Upper lobe of left lung (tissue), 6 donors: ENCODE data around the gene GALNT3. TPM values are rescaled to one million over a fixed set of nuclear protein-coding genes. Genes with fewer than 3 reads are reported as not detected.

ENCODE experiments used
- ATAC-seq, 2 donors: fragments of 200-7000 bp; cut with Tn5 transposase; one replicate each; pipeline ENCODE4 v1.9.1; 2022; ENCODE audit warnings: mild to moderate bottlenecking in 2 of 2, moderate library complexity in 2 of 2; ENCODE audit not compliant: low FRiP score in 2 of 2
- DNase-seq, 2 donors: peaks; one replicate each; pipeline ENCODE4 v3.0.0-alpha.2; 2019 to 2020
- H3K27ac ChIP-seq, 4 donors: fragments of 200-600 bp; sonication (generic); one replicate each; pipeline ENCODE4 v1.5.1; 2016 to 2019
- H3K27me3 ChIP-seq, 4 donors: fragments of 200-600 bp; sonication (generic); one replicate each; pipeline ENCODE4 v1.5.1; 2017 to 2019
- H3K36me3 ChIP-seq, 4 donors: fragments of 200-600 bp; sonication (generic); one replicate each; pipeline ENCODE4 v1.5.1; 2016 to 2019
- H3K4me1 ChIP-seq, 4 donors: fragments of 200-600 bp; sonication (generic); one replicate each; pipeline ENCODE4 v1.5.1; 2018 to 2019
- H3K4me3 ChIP-seq, 4 donors: fragments of 200-600 bp; sonication (generic); one replicate each; pipeline ENCODE4 v1.5.1; 2017 to 2019; ENCODE audit warnings: mild to moderate bottlenecking in 2 of 4, moderate library complexity in 1 of 4
- H3K9me3 ChIP-seq, 4 donors: fragments of 200-600 bp; sonication (generic); one replicate each; pipeline ENCODE4 v1.5.1; 2018 to 2019
- EP300 ChIP-seq, 4 donors: sonication (generic); formaldehyde crosslinking; IDR thresholded peaks; one replicate each; pipeline ENCODE4 v1.5.1; 2017; ENCODE audit warnings: antibody characterized with exemption in 4 of 4, control low read depth in 2 of 4
- POLR2A ChIP-seq, 4 donors: fragments of 450-650 bp; IDR thresholded peaks; one replicate each; pipeline ENCODE4 v1.5.1; 2016 to 2017; ENCODE audit warnings: antibody characterized with exemption in 4 of 4, mild to moderate bottlenecking in 2 of 4
- POLR2AphosphoS5 ChIP-seq, 2 donors: sonication (generic); formaldehyde crosslinking; IDR thresholded peaks; one replicate each; pipeline ENCODE4 v1.5.1; 2017; ENCODE audit warnings: antibody characterized with exemption in 2 of 2
- WGBS, 2 donors: methylation state at CpG; one replicate each; pipeline ENCODE4 v1.1.5; 2017 to 2018; 5-methylcytosine and 5-hydroxymethylcytosine counted together
- total RNA-seq, 6 donors: library from RNA; depleted of rRNA in 4 of 6; stranded (reverse); fragments of >200 nt in 4 of 6; gene quantifications; one replicate each; pipeline versions ENCODE4 v1.1.0 to v1.2.1, GENCODE V29; 2016 to 2021
- TF ChIP-seq, protein P1 (sequence below), 6 experiments: fragments of 450-650 bp in 4 of 6; fragments of 200-600 bp in 2 of 6; sonication (generic) in 2 of 6; IDR thresholded peaks; one replicate each; pipeline ENCODE4 v1.5.1; 2016 to 2019; ENCODE audit warnings: antibody characterized with exemption in 6 of 6
- donor health status: DM: no; HTN: no; CAD: no; lungs with moderate emphysema.
- donor health status: DM: no; HTN: yes; CAD: no; lungs with severe emphysema.

The GALNT3 gene
- total RNA-seq, 6 donors from 2014 or later = 14.9 to 52.3 (median 28.7) TPM

DNA sequence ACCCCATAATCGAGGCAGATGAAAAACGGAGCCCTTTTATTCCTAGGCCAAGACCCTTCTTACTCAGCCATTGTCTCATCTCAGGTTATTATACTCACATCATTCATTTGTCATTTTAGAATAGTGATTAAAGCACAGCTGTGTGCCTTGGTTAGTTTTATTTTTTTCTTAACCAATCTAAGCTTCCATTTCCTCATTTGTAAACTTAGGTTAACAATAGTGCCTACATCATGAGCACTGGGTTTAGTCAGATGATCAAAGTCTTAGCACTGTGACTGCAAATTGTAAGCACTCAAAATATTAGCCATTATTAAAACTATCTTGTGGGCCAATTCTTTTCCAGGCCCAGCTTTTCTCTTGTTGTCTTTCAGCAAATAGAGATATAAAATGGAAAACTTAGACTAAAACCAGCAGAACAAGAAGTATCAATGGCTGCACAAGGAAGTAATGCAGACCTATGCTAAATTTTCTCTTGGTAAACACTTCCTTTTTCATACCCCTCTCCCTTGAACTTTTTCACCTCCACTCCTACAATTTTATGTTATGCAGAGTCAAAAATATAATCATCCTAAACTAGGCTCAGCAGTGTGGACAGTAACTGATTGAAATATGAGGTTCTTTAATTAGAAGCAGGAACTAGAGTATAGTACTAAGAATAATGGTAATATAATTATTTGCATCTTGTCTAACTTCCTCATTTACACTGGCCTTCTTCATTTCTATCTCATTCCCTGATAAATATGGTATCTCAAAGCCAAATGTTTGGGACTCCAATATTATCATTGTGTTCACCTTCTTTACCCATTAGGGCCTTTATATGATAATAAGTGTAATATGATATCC is 21.5 kb upstream of the GALNT3 start:
- no peak for DNase-seq
- WGBS, 2 donors = 78 to 86% methylated on average over 2 of the region's 2 CpGs
- Histone ChIP-seq H3K4me1 (peaks cover 0 to 6% (median 4%) of the 10 kb centered on the region in 4 donors), H3K36me3 (no peaks in the 10 kb centered on the region), H3K4me3 (no peak overlapping the region), H3K27ac (no peak overlapping the region), H3K9me3 (no peaks in the 10 kb centered on the region), H3K27me3 (no peaks in the 10 kb centered on the region)
- TF ChIP-seq EP300 (IDR thresholded peaks at IDR 0.05) (no peak), POLR2A (IDR thresholded peaks at IDR 0.05) (no peak), POLR2AphosphoS5 (IDR thresholded peaks at IDR 0.05) (no peak)
- TF ChIP-seq, protein P1, sequence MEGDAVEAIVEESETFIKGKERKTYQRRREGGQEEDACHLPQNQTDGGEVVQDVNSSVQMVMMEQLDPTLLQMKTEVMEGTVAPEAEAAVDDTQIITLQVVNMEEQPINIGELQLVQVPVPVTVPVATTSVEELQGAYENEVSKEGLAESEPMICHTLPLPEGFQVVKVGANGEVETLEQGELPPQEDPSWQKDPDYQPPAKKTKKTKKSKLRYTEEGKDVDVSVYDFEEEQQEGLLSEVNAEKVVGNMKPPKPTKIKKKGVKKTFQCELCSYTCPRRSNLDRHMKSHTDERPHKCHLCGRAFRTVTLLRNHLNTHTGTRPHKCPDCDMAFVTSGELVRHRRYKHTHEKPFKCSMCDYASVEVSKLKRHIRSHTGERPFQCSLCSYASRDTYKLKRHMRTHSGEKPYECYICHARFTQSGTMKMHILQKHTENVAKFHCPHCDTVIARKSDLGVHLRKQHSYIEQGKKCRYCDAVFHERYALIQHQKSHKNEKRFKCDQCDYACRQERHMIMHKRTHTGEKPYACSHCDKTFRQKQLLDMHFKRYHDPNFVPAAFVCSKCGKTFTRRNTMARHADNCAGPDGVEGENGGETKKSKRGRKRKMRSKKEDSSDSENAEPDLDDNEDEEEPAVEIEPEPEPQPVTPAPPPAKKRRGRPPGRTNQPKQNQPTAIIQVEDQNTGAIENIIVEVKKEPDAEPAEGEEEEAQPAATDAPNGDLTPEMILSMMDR (IDR thresholded peaks at IDR 0.05) = no peak
- ATAC-seq = no peak

DNA sequence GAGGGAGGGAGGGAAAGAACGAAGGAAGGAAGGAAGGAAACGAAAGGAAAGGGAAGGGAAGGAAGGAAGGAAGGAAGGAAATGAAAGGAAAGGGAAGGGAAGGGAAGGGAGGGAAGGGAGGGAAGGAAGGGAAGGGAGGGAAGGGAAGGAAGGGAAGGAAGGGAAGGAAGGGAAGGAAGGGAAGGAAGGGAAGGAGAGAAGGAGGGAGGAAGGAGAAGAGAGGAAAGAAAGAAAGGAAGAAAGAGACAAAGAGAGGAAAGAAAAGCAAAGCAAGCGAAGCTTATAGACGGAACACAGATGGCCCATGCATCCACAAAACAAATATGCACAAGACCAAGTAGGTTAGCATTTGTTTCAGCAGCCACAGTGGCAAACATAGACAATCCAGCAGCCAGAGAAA is 20.4 kb upstream of the GALNT3 start:
- ATAC-seq = no peak
- DNase-seq = no peak
- Histone ChIP-seq H3K4me3 (no peak overlapping the region), H3K36me3 (no peaks in the 10 kb centered on the region), H3K4me1 (no peaks in the 10 kb centered on the region), H3K9me3 (no peaks in the 10 kb centered on the region), H3K27ac (no peak overlapping the region), H3K27me3 (no peaks in the 10 kb centered on the region)
- whole genome bisulfite sequencing, 2 donors = 74 to 76% methylated on average over 4 of the region's 4 CpGs
- TF ChIP-seq POLR2AphosphoS5 (IDR thresholded peaks at IDR 0.05) (no peak), EP300 (IDR thresholded peaks at IDR 0.05) (no peak), POLR2A (IDR thresholded peaks at IDR 0.05) (no peak)
- TF ChIP-seq, protein P1 (IDR thresholded peaks at IDR 0.05) = no peak

DNA sequence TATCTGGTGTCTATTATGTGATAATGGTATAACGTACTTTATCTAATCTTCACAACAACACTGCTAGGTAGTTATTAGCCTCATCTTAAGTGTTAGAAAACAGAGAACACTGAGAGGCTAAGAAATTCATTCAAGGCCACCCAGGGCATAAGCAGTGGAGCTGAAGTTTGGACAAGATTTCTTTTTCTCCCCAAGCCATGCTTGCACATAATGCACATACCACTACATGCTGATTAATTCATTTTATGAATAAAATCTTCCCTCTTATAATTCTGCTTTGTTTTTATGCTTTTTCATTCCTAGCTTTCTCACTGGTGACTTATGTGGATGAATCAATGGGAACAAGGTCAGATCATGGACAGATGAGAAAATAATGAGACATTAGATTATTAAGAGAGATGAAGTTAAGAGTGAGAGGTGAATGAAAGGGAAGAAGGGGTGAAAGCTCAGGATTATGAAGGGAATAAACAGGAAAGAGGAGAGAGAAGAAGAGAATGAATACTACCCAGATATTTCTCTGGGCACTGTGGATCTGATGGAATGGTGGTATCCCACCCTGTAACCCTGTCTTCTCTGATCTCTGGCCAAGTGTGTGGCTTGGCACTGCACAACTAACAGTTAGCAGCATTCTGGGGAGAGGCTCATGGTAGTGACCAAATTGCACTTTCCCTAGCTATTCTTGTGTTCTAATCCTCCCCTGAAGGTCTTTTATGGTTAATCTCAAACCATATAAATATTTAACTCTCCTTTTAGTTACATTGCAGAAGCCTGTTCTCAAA is 17.7 kb upstream of the GALNT3 start:
- ATAC-seq (no peak), DNase-seq (no peak)
- H3K36me3 ChIP-seq = no peaks in the 10 kb centered on the region
- H3K27me3 ChIP-seq = no peaks in the 10 kb centered on the region
- 72 to 85% methylated on average over 1 of the region's 1 CpG for WGBS, 2 donors
- no peaks in the 10 kb centered on the region for H3K4me1 ChIP-seq
- TF ChIP-seq, protein P1 (IDR thresholded peaks at IDR 0.05) = no peak
- TF ChIP-seq POLR2AphosphoS5 (IDR thresholded peaks at IDR 0.05) (no peak), POLR2A (IDR thresholded peaks at IDR 0.05) (no peak), EP300 (IDR thresholded peaks at IDR 0.05) (no peak)
- no peak overlapping the region for H3K27ac ChIP-seq
- H3K9me3 ChIP-seq = no peaks in the 10 kb centered on the region
- no peak overlapping the region for H3K4me3 ChIP-seq

DNA sequence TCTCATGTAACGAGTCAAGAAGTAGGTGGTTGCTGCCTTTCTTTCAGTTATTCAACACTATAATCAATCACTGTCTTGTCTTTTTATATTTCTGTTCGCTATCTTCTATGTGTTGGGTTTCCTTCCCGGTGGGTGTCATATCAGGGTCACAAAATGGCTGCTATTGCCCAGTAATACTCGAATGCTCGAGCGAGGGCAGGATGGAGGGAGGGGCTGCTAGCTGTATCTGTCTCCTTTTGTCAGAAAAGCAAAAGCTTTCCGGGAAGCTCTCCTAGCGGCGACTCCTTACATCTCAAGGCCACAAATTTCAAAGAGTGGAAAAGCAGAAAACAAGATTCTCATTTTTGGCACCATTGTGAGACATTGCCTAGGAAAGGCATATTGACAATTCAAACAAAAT is 16.4 kb upstream of the GALNT3 start:
- H3K27me3 ChIP-seq = no peaks in the 10 kb centered on the region
- WGBS, 2 donors = 83 to 89% methylated on average over 9 of the region's 9 CpGs
- no peaks in the 10 kb centered on the region for H3K9me3 ChIP-seq
- no peak overlapping the region for H3K27ac ChIP-seq
- no peaks in the 10 kb centered on the region for H3K36me3 ChIP-seq
- ATAC-seq (no peak), DNase-seq (no peak)
- no peaks in the 10 kb centered on the region for H3K4me1 ChIP-seq
- TF ChIP-seq, protein P1 (IDR thresholded peaks at IDR 0.05) = no peak
- TF ChIP-seq POLR2A (IDR thresholded peaks at IDR 0.05) = no peak
- no peak for TF ChIP-seq EP300 (IDR thresholded peaks at IDR 0.05)
- TF ChIP-seq POLR2AphosphoS5 (IDR thresholded peaks at IDR 0.05) = no peak
- no peak overlapping the region for H3K4me3 ChIP-seq
